MM.1S (cell line): ENCODE data around the gene MPO.

Experiments used
- EZH2 ChIP-seq: fragments of 300-600 bp; sonication (generic); optimal IDR thresholded peaks from 2 replicates; pipeline ENCODE3; 2017; ENCODE audit warnings: low read depth, mild to moderate bottlenecking, antibody characterized with exemption, low read length, mixed read lengths
- TF ChIP-seq, protein P1 (sequence below): fragments of 300-600 bp; sonication (generic); IDR thresholded peaks from 2 replicates; pipeline ENCODE4 v1.5.1; 2016; ENCODE audit warnings: antibody characterized with exemption, low read length, mixed read lengths

DNA sequence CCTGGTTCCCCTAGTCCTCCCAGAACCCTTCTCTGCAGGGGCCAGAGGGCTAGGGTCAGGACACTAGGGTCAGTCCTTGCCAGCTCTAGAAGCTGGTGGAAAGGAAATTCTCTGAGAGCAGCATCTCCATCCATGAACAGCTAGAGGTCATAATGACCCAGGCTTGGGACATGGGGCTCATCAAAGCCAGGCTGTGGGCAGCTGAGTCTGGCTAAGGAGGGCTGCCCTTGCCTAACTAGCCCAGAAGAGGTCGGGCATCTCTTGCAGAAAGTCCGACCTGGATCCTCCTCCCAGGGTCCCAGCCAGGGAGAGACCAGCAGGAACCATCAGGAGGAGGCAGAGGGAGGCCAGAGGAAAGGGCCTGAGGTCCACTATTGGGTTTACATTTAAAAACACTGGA, 4.3 kb downstream of the MPO start:
- TF ChIP-seq, protein P1, sequence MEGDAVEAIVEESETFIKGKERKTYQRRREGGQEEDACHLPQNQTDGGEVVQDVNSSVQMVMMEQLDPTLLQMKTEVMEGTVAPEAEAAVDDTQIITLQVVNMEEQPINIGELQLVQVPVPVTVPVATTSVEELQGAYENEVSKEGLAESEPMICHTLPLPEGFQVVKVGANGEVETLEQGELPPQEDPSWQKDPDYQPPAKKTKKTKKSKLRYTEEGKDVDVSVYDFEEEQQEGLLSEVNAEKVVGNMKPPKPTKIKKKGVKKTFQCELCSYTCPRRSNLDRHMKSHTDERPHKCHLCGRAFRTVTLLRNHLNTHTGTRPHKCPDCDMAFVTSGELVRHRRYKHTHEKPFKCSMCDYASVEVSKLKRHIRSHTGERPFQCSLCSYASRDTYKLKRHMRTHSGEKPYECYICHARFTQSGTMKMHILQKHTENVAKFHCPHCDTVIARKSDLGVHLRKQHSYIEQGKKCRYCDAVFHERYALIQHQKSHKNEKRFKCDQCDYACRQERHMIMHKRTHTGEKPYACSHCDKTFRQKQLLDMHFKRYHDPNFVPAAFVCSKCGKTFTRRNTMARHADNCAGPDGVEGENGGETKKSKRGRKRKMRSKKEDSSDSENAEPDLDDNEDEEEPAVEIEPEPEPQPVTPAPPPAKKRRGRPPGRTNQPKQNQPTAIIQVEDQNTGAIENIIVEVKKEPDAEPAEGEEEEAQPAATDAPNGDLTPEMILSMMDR, result no peak
- TF ChIP-seq EZH2, result no peak
